ENCODE results near the gene ACVRL1.
A peak's percentile ranks its signal among the peaks of the same experiment; 100 is the strongest.

ACVRL1 gene

GRCh38 chr12:51917746-51918453, 10.6 kb downstream of the ACVRL1 start:
- no peak for DNase-seq

- DNase-seq: no peak
Measured at GRCh38 chr12:51920046-51920445, 12.7 kb downstream of the ACVRL1 start.

- no peak for DNase-seq
Measured at GRCh38 chr12:51921017-51921725, 13.9 kb downstream of the ACVRL1 start.

- DNase-seq: no peak
Measured at GRCh38 chr12:51922146-51922545, 14.8 kb downstream of the ACVRL1 start.

- no peak for DNase-seq
Measured at GRCh38 chr12:51922762-51923505, 15.6 kb downstream of the ACVRL1 start.

GRCh38 chr12:51923506-51924365, 16.4 kb downstream of the ACVRL1 start:
- peak; percentile 50 to 65 for DNase-seq

GRCh38 chr12:51924551-51925319, 17.4 kb downstream of the ACVRL1 start:
- DNase-seq: no peak

GRCh38 chr12:51925346-51926063, 18.2 kb downstream of the ACVRL1 start:
- DNase-seq: no peak

GRCh38 chr12:51926064-51926632, 18.8 kb downstream of the ACVRL1 start:
- no peak for DNase-seq

GRCh38 chr12:51926718-51927117, 19.4 kb downstream of the ACVRL1 start:
- DNase-seq: peak; percentile 39 to 42

GRCh38 chr12:51932218-51933076, 25.1 kb downstream of the ACVRL1 start:
- DNase-seq: no peak

GRCh38 chr12:51934080-51934479, 26.8 kb downstream of the ACVRL1 start:
- DNase-seq: no peak

- DNase-seq: no peak
Measured at GRCh38 chr12:51937926-51938325, 30.6 kb downstream of the ACVRL1 start.

- no peak for DNase-seq
Measured at GRCh38 chr12:51938726-51939125, 31.4 kb downstream of the ACVRL1 start.

GRCh38 chr12:51941011-51941581, 33.8 kb downstream of the ACVRL1 start:
- DNase-seq: no peak

GRCh38 chr12:51941604-51942003, 34.3 kb downstream of the ACVRL1 start:
- DNase-seq: no peak

GRCh38 chr12:51942056-51942455, 34.8 kb downstream of the ACVRL1 start:
- DNase-seq: no peak

GRCh38 chr12:51942501-51943000, 35.2 kb downstream of the ACVRL1 start:
- DNase-seq: no peak

- DNase-seq: no peak
Measured at GRCh38 chr12:51943346-51943745, 36.0 kb downstream of the ACVRL1 start.
